Measurements from ENCODE around the gene ZBTB21.

DNA sequence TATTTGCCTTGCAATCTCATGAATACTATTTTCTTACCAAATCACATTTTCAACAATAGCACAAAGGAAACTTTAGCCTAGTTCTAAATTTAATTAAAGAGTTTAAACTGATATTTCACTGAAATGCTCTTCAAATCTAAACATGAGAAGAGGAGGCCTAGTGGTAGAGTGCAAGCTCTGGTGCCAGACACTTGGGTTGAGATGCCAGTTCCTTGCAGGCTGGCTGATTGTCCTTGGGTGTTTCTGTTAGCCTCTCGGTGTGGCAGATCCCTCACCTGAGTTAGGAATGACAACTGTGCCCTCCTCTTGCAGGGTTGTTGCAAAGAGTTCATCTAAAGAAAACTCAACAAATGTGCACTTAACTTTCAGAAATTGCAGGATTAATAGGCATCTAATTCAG is 12.5 kb downstream of the ZBTB21 start:
- TF ChIP-seq, protein P1, sequence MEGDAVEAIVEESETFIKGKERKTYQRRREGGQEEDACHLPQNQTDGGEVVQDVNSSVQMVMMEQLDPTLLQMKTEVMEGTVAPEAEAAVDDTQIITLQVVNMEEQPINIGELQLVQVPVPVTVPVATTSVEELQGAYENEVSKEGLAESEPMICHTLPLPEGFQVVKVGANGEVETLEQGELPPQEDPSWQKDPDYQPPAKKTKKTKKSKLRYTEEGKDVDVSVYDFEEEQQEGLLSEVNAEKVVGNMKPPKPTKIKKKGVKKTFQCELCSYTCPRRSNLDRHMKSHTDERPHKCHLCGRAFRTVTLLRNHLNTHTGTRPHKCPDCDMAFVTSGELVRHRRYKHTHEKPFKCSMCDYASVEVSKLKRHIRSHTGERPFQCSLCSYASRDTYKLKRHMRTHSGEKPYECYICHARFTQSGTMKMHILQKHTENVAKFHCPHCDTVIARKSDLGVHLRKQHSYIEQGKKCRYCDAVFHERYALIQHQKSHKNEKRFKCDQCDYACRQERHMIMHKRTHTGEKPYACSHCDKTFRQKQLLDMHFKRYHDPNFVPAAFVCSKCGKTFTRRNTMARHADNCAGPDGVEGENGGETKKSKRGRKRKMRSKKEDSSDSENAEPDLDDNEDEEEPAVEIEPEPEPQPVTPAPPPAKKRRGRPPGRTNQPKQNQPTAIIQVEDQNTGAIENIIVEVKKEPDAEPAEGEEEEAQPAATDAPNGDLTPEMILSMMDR (IDR thresholded peaks at IDR 0.05) = no peak
- TF ChIP-seq POLR2A (IDR thresholded peaks at IDR 0.05) (no peak), POLR2AphosphoS5 (IDR thresholded peaks at IDR 0.05) (no peak), EP300 (IDR thresholded peaks at IDR 0.05; ENCODE audit: low read depth) (no peak)

Data from transverse colon (tissue), 4 donors.